GM06990 (cell line): ENCODE data around the gene TDO2.

Source experiments
- DNase-seq: peaks from one replicate; pipeline ENCODE4 v3.0.0-alpha.2; 2011; ENCODE audit not compliant: insufficient read length; ENCODE audit errors: extremely low read depth
- H3K27me3 ChIP-seq: replicated peaks from 2 replicates; pipeline ENCODE4 v1.6.0; 2011; ENCODE audit warnings: low read length; ENCODE audit not compliant: control insufficient read depth, insufficient read depth
- H3K36me3 ChIP-seq: 2 replicates; pipeline ENCODE4 v1.5.1; 2011; ENCODE audit warnings: low read length; ENCODE audit not compliant: control insufficient read depth, insufficient read depth
- H3K4me3 ChIP-seq: replicated peaks from 2 replicates; pipeline ENCODE4 v1.5.1; 2011; ENCODE audit warnings: low read depth, mild to moderate bottlenecking, control low read depth, low read length
- TF ChIP-seq, protein P1 (sequence below): IDR thresholded peaks from 2 replicates; pipeline ENCODE4 v1.5.1; 2011; ENCODE audit warnings: low read length, control low read depth, mild to moderate bottlenecking, inconsistent platforms; ENCODE audit not compliant: insufficient read depth, poor library complexity, severe bottlenecking

The TDO2 gene

DNA sequence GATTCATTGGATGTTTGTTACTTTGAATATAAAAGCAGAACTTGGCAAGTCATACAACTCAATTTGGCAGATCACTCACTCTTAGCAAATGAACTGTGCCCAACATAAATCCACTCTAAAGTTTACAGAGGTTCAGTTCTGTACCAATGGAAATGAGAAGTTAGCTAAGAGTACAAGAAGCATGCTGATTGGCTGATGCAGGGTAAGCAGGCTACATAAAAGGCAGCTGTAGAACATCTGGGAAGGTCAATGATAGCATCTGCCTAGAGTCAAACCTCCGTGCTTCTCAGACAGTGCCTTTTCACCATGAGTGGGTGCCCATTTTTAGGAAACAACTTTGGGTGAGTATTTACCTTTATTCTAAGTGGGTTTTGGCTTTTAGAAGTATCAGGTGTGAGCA is at the start of gene TDO2:
Gene TDO2, plus strand, starts transcription at position 244 of the 400 bp plus-strand sequence. Its CDS starts 63 bp downstream, at position 307.
- no peak for DNase-seq
- TF ChIP-seq, protein P1, sequence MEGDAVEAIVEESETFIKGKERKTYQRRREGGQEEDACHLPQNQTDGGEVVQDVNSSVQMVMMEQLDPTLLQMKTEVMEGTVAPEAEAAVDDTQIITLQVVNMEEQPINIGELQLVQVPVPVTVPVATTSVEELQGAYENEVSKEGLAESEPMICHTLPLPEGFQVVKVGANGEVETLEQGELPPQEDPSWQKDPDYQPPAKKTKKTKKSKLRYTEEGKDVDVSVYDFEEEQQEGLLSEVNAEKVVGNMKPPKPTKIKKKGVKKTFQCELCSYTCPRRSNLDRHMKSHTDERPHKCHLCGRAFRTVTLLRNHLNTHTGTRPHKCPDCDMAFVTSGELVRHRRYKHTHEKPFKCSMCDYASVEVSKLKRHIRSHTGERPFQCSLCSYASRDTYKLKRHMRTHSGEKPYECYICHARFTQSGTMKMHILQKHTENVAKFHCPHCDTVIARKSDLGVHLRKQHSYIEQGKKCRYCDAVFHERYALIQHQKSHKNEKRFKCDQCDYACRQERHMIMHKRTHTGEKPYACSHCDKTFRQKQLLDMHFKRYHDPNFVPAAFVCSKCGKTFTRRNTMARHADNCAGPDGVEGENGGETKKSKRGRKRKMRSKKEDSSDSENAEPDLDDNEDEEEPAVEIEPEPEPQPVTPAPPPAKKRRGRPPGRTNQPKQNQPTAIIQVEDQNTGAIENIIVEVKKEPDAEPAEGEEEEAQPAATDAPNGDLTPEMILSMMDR: no peak
- Histone ChIP-seq H3K36me3 (no peaks in the 10 kb centered on the region), H3K4me3 (no peak within 1 kb of the TSS), H3K27me3 (no peaks in the 10 kb centered on the region)

- Histone ChIP-seq H3K36me3 (no peaks in the 10 kb centered on the region), H3K27me3 (no peaks in the 10 kb centered on the region), H3K4me3 (no peak overlapping the region)
- TF ChIP-seq, protein P1: no peak
- DNase-seq: no peak
Measured at GRCh38 chr4:155854582-155855226, 48.8 kb upstream of the TDO2 start.

GRCh38 chr4:155855897-155856296 is 47.6 kb upstream of the TDO2 start:
- TF ChIP-seq, protein P1: no peak
- Histone ChIP-seq H3K27me3 (no peaks in the 10 kb centered on the region), H3K4me3 (no peak overlapping the region), H3K36me3 (no peaks in the 10 kb centered on the region)
- no peak for DNase-seq

GRCh38 chr4:155866177-155866576 is 37.3 kb upstream of the TDO2 start, which contains the start of gene ASIC5:
Gene ASIC5, minus strand, starts transcription at chr4:155866277. Its CDS starts 51 bp downstream, at chr4:155866226.
- TF ChIP-seq, protein P1: no peak
- no peak within 1 kb of the TSS for H3K4me3 ChIP-seq
- no peaks in the 10 kb centered on the region for H3K27me3 ChIP-seq
- DNase-seq: no peak
- no peaks in the 10 kb centered on the region for H3K36me3 ChIP-seq

GRCh38 chr4:155875878-155876277 is 27.6 kb upstream of the TDO2 start:
- TF ChIP-seq, protein P1: no peak
- no peaks in the 10 kb centered on the region for H3K27me3 ChIP-seq
- no peak overlapping the region for H3K4me3 ChIP-seq
- H3K36me3 ChIP-seq: no peaks in the 10 kb centered on the region
- DNase-seq: no peak
